ENCODE results near the gene SMKR1.

- no peak for TF ChIP-seq GATA3 (IDR thresholded peaks at IDR 0.05; ENCODE audit: borderline replicate concordance)
- TF ChIP-seq SMC3 (IDR thresholded peaks at IDR 0.05) = no peak; the same call in 2 of the 3 replicates
- TF ChIP-seq EP300 (IDR thresholded peaks at IDR 0.05) = no peak
- TF ChIP-seq POLR2A (IDR thresholded peaks at IDR 0.05; ENCODE audit: low read length) = peak; percentile 95
- no peak for TF ChIP-seq CBX8 (IDR thresholded peaks at IDR 0.05)
- TF ChIP-seq POLR2AphosphoS2 (conservative IDR thresholded peaks at IDR 0.05; ENCODE audit: low read length) = no peak
- TF ChIP-seq CTCF (IDR thresholded peaks at IDR 0.05) = no peak
- TF ChIP-seq HDAC2 (IDR thresholded peaks at IDR 0.05) = no peak
- no peak for TF ChIP-seq BCL3 (IDR thresholded peaks at IDR 0.05)
- no peak for TF ChIP-seq CHD2 (IDR thresholded peaks at IDR 0.05; ENCODE audit: low read length, partially characterized antibody)
- peak in 1 of 2 experiments; percentile 48; a peak in 1 of 5 replicates for TF ChIP-seq JUN (IDR thresholded peaks at IDR 0.05)
- no peak for TF ChIP-seq ELK1 (IDR thresholded peaks at IDR 0.05; ENCODE audit: low read depth, low read length)
Measured at GRCh38 chr7:129501760-129502707, at the start of gene SMKR1.
